ENCODE results near the gene FGF1.

FGF1 gene

DNA sequence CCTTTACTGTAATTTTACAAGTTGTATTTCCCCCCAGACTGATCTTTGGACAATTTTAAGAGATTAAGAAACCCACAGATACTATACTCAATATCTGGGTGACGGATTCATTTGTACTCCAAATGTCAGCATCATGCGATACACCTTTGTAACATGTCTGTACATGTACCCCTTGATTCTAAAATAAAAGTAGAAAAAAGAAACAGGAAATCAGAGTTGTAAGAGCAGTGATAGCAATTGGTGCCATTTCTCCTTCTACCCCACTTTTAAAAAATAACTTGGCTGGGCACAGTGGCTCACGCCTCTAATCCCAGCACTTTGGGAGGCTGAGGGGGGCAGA, 116.9 kb downstream of the FGF1 start:
- H3K27ac ChIP-seq (ENCODE audit: low read length, poor library complexity, severe bottlenecking) = no peak overlapping the region
- no peaks in the 10 kb centered on the region for H3K27me3 ChIP-seq (ENCODE audit: control insufficient read depth in 1 of 2, insufficient read depth in 1 of 2, low read length in 2 of 2)
- no peak overlapping the region for H2AFZ ChIP-seq (ENCODE audit: low read depth, low read length)
- peak overlapping the region in 1 of 2 experiments; percentile 48 for H3K18ac ChIP-seq (ENCODE audit: low read depth in 1 of 2, low read length in 2 of 2)
- no peak overlapping the region for H2BK15ac ChIP-seq (ENCODE audit: low read depth, poor library complexity, severe bottlenecking)
- no peaks in the 10 kb centered on the region for H3K79me1 ChIP-seq (replicated peaks; ENCODE audit: low read length, poor library complexity, severe bottlenecking)
- H3K36me3 ChIP-seq (ENCODE audit: control insufficient read depth in 1 of 2, insufficient read depth in 2 of 2, low read depth in 1 of 2, low read length in 2 of 2) = no peaks in the 10 kb centered on the region
- no peak overlapping the region for H2BK120ac ChIP-seq (ENCODE audit: low read depth, low read length)
- no peak overlapping the region for H3K4ac ChIP-seq (ENCODE audit: low read depth in 1 of 2, low read length in 2 of 2)
- H2AK5ac ChIP-seq (ENCODE audit: low read length, severe bottlenecking) = no peak overlapping the region
- peak overlapping the region in 1 of 2 experiments; percentile 47 for H3K4me3 ChIP-seq (ENCODE audit: insufficient read depth in 1 of 2, low read depth in 1 of 2, low read length in 2 of 2)
- 100% methylated on average over 2 of the region's 3 CpGs for WGBS
- no peak overlapping the region for H3K4me2 ChIP-seq (ENCODE audit: low read length, poor library complexity, severe bottlenecking)
- peaks cover 2% of the 10 kb centered on the region for H3K4me1 ChIP-seq (ENCODE audit: control insufficient read depth, insufficient read depth, low read depth, low read length)
- no peak overlapping the region for H4K91ac ChIP-seq (ENCODE audit: low read length)
- peak overlapping the region; percentile 86 for H3K9ac ChIP-seq (ENCODE audit: low read length)
- no peak overlapping the region for H2BK5ac ChIP-seq (ENCODE audit: low read depth, low read length, poor library complexity, severe bottlenecking)
- no peak for DNase-seq
- no peak overlapping the region for H3K23ac ChIP-seq (ENCODE audit: low read length in 2 of 2)
- no peaks in the 10 kb centered on the region for H3K9me3 ChIP-seq (ENCODE audit: control insufficient read depth, low read length)
- no peak overlapping the region for H4K8ac ChIP-seq (ENCODE audit: low read length)
- no peak overlapping the region for H3K14ac ChIP-seq (ENCODE audit: low read length in 2 of 2)
- H2BK12ac ChIP-seq (ENCODE audit: low read length in 2 of 2) = no peak overlapping the region

GRCh38 chr5:142568283-142568995, 117.5 kb downstream of the FGF1 start:
- Histone ChIP-seq H2BK120ac (ENCODE audit: low read depth, low read length) (peak overlapping the region; percentile 8), H4K91ac (ENCODE audit: low read length) (peak overlapping the region; percentile 7), H2BK12ac (ENCODE audit: low read length in 2 of 2) (peak overlapping the region in 1 of 2 experiments; percentile 52), H3K4ac (ENCODE audit: low read depth in 1 of 2, low read length in 2 of 2) (peak overlapping the region; percentile 35 to 88), H2AK5ac (ENCODE audit: low read length, severe bottlenecking) (no peak overlapping the region), H3K27ac (ENCODE audit: low read length, poor library complexity, severe bottlenecking) (no peak overlapping the region), H2BK5ac (ENCODE audit: low read depth, low read length, poor library complexity, severe bottlenecking) (no peak overlapping the region), H3K4me3 (ENCODE audit: insufficient read depth in 1 of 2, low read depth in 1 of 2, low read length in 2 of 2) (peak overlapping the region in 1 of 2 experiments; percentile 47), H3K4me1 (ENCODE audit: control insufficient read depth, insufficient read depth, low read depth, low read length) (peaks cover 2% of the 10 kb centered on the region), H2AFZ (ENCODE audit: low read depth, low read length) (peak overlapping the region; percentile 27), H3K27me3 (ENCODE audit: control insufficient read depth in 1 of 2, insufficient read depth in 1 of 2, low read length in 2 of 2) (no peaks in the 10 kb centered on the region), H3K36me3 (ENCODE audit: control insufficient read depth in 1 of 2, insufficient read depth in 2 of 2, low read depth in 1 of 2, low read length in 2 of 2) (no peaks in the 10 kb centered on the region), H2BK15ac (ENCODE audit: low read depth, poor library complexity, severe bottlenecking) (peak overlapping the region; percentile 90), H3K14ac (ENCODE audit: low read length in 2 of 2) (peak overlapping the region; percentile 57 to 82), H3K18ac (ENCODE audit: low read depth in 1 of 2, low read length in 2 of 2) (peak overlapping the region; percentile 75 to 91), H3K23ac (ENCODE audit: low read length in 2 of 2) (no peak overlapping the region), H3K4me2 (ENCODE audit: low read length, poor library complexity, severe bottlenecking) (peak overlapping the region; percentile 22), H3K79me1 (replicated peaks; ENCODE audit: low read length, poor library complexity, severe bottlenecking) (no peaks in the 10 kb centered on the region), H4K8ac (ENCODE audit: low read length) (peak overlapping the region; percentile 80), H3K9ac (ENCODE audit: low read length) (peak overlapping the region; percentile 86), H3K9me3 (ENCODE audit: control insufficient read depth, low read length) (no peaks in the 10 kb centered on the region)
- 33% methylated on average over 9 of the region's 10 CpGs for WGBS
- peak; percentile 72 for DNase-seq

- Histone ChIP-seq H3K18ac (ENCODE audit: low read depth in 1 of 2, low read length in 2 of 2) (peak overlapping the region in 1 of 2 experiments; percentile 14), H2AFZ (ENCODE audit: low read depth, low read length) (no peak overlapping the region), H3K4ac (ENCODE audit: low read depth in 1 of 2, low read length in 2 of 2) (no peak overlapping the region), H3K14ac (ENCODE audit: low read length in 2 of 2) (no peak overlapping the region), H3K4me2 (ENCODE audit: low read length, poor library complexity, severe bottlenecking) (no peak overlapping the region), H3K4me3 (ENCODE audit: insufficient read depth in 1 of 2, low read depth in 1 of 2, low read length in 2 of 2) (no peak overlapping the region), H2BK15ac (ENCODE audit: low read depth, poor library complexity, severe bottlenecking) (no peak overlapping the region), H3K23ac (ENCODE audit: low read length in 2 of 2) (no peak overlapping the region), H4K91ac (ENCODE audit: low read length) (no peak overlapping the region), H3K9ac (ENCODE audit: low read length) (no peak overlapping the region), H2BK12ac (ENCODE audit: low read length in 2 of 2) (no peak overlapping the region), H3K79me1 (replicated peaks; ENCODE audit: low read length, poor library complexity, severe bottlenecking) (no peaks in the 10 kb centered on the region), H3K27ac (ENCODE audit: low read length, poor library complexity, severe bottlenecking) (no peak overlapping the region), H4K8ac (ENCODE audit: low read length) (no peak overlapping the region), H3K9me3 (ENCODE audit: control insufficient read depth, low read length) (no peaks in the 10 kb centered on the region), H3K36me3 (ENCODE audit: control insufficient read depth in 1 of 2, insufficient read depth in 2 of 2, low read depth in 1 of 2, low read length in 2 of 2) (no peaks in the 10 kb centered on the region), H3K27me3 (ENCODE audit: control insufficient read depth in 1 of 2, insufficient read depth in 1 of 2, low read length in 2 of 2) (no peaks in the 10 kb centered on the region), H2BK120ac (ENCODE audit: low read depth, low read length) (no peak overlapping the region), H3K4me1 (ENCODE audit: control insufficient read depth, insufficient read depth, low read depth, low read length) (peaks cover 4% of the 10 kb centered on the region), H2BK5ac (ENCODE audit: low read depth, low read length, poor library complexity, severe bottlenecking) (no peak overlapping the region), H2AK5ac (ENCODE audit: low read length, severe bottlenecking) (no peak overlapping the region)
- DNase-seq = no peak
- WGBS = 82% methylated on average over 6 of the region's 7 CpGs
Measured at GRCh38 chr5:142561486-142562097, 124.3 kb downstream of the FGF1 start.

GRCh38 chr5:142561029-142561428, 124.9 kb downstream of the FGF1 start:
- Histone ChIP-seq H3K4me3 (ENCODE audit: insufficient read depth in 1 of 2, low read depth in 1 of 2, low read length in 2 of 2) (no peak overlapping the region), H3K18ac (ENCODE audit: low read depth in 1 of 2, low read length in 2 of 2) (peak overlapping the region in 1 of 2 experiments; percentile 14), H3K79me1 (replicated peaks; ENCODE audit: low read length, poor library complexity, severe bottlenecking) (no peaks in the 10 kb centered on the region), H3K4me2 (ENCODE audit: low read length, poor library complexity, severe bottlenecking) (no peak overlapping the region), H3K14ac (ENCODE audit: low read length in 2 of 2) (no peak overlapping the region), H4K8ac (ENCODE audit: low read length) (no peak overlapping the region), H3K4ac (ENCODE audit: low read depth in 1 of 2, low read length in 2 of 2) (no peak overlapping the region), H2AK5ac (ENCODE audit: low read length, severe bottlenecking) (no peak overlapping the region), H2BK120ac (ENCODE audit: low read depth, low read length) (no peak overlapping the region), H3K27ac (ENCODE audit: low read length, poor library complexity, severe bottlenecking) (no peak overlapping the region), H4K91ac (ENCODE audit: low read length) (no peak overlapping the region), H3K4me1 (ENCODE audit: control insufficient read depth, insufficient read depth, low read depth, low read length) (peaks cover 4% of the 10 kb centered on the region), H3K9me3 (ENCODE audit: control insufficient read depth, low read length) (no peaks in the 10 kb centered on the region), H3K27me3 (ENCODE audit: control insufficient read depth in 1 of 2, insufficient read depth in 1 of 2, low read length in 2 of 2) (no peaks in the 10 kb centered on the region), H3K23ac (ENCODE audit: low read length in 2 of 2) (no peak overlapping the region), H2AFZ (ENCODE audit: low read depth, low read length) (no peak overlapping the region), H3K9ac (ENCODE audit: low read length) (no peak overlapping the region), H2BK15ac (ENCODE audit: low read depth, poor library complexity, severe bottlenecking) (no peak overlapping the region), H3K36me3 (ENCODE audit: control insufficient read depth in 1 of 2, insufficient read depth in 2 of 2, low read depth in 1 of 2, low read length in 2 of 2) (no peaks in the 10 kb centered on the region), H2BK12ac (ENCODE audit: low read length in 2 of 2) (no peak overlapping the region), H2BK5ac (ENCODE audit: low read depth, low read length, poor library complexity, severe bottlenecking) (no peak overlapping the region)
- 100% methylated on average over 1 of the region's 2 CpGs for WGBS
- no peak for DNase-seq
